ENCODE results near the gene FAM149B1.
"Not testable (repeated sequence)": the region's sequence is repeated elsewhere in the genome, so short reads cannot be mapped to it uniquely, and the experiment has no call there.

The FAM149B1 gene

DNA sequence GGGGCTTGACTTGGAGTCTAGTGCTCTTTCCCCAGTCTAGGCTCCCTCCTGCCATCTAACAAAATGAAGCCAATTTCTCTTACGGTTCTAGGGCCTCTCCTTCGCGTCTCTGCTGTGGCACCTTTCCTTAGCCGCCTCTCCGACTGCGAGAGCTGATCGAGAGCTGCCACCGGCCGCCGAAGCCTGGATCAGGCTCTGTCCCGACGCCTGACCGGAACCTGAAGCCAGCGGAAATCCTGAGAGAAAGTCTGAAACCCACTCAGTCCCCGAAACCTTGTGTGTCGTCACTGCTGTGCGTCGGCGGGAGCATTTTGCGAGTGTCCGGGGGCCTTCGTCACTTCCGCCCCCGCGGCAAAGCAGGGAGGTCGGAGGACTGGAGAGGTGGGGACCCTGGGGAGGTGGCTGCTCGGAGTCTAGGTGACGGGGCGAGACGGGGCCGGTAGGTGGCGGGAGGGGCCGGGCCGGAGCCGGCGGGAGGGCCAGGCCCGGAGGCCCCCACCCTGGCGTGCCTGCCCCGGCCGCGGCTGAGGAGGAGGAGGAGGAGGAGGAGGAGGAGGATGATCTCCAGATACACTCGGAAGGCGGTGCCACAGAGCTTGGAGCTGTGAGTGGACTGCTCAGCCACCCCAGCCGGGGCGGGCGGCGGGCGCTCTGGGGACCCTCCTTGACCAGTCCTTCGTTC is at the start of gene FAM149B1, which contains the start of gene ECD:
Gene FAM149B1 (plus strand): TSS at position 337 of the 682 bp plus-strand sequence. CDS start 221 bp downstream, at position 558.
Gene ECD (minus strand): TSS at position 226 of the 682 bp plus-strand sequence. CDS start 4,071 bp downstream, outside the sequence.
- DNase-seq: peak; percentile 95

DNA sequence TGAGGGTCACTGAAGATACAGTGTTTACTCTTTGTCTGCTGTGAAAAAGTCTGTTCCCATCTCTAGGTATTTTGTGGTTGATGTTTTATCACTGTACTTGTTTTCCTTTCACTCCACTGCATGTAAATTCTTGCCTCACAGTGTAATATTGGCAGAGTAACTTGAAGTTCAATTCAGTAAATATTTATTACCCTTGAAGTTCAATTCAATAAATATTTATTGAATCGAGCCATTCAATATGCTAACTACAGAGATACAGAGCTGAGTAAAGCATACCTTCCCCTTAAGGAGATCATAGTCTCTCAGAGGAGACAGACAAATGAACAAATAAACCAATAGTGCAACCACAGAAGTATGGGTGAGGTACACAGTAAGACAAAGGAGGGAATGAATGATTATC is 48.5 kb upstream of the FAM149B1 start:
- no peak for DNase-seq

DNA sequence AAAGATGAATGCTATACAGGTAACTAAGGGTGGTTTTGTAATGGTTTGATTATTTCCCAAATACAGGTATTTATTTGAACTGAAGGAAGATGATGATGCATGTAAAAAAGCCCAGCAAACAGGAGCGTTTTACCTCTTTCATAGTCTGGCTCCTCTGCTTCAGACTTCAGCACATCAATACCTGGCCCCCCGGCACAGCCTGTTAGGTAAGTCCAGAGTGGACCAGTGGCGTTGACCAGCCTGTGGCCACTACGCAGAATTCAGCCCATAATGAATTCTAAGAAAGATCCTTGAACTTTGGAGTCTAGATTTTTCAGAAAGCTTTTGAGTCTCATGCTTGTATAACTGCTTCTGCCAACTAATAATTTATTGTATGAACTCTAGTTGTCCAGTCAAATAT is 48.0 kb upstream of the FAM149B1 start:
- DNase-seq: no peak

DNA sequence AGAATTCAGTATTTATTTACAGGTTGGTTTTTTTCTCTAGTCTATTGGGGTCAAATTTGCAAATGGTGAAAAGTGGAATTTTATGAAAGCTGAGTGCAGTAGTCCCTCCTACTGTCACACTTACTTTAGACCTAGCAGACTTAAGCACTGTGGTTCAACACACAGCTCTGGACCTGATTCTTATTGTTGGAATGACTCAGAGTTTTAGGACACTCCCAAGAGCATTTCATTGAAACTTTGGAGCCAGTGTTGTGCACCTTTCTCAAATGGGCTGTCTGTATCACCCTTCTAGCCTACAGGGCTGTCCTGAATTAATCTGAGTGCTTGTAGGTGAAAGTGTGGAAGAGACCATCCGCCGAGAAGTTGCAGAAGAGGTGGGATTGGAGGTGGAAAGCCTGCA is 41.6 kb upstream of the FAM149B1 start:
- DNase-seq: no peak

DNA sequence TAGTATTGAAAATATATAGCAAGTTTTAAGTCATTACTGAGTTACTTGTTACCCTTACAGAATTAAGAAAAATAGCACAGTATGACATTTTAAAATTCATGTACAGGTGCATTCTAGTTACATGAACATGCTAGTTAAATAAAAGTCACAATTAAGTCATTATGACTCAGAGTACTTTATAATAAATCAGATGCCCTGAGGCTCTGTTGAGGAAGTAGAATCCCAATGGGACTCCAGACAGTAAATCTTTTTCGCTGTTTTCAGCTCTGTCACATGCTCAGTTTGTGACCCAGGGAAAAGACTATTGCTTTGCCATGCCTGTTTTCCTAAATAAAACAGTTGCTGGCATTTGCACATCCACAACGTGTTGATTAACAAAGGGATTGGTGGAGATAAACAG is 36.6 kb upstream of the FAM149B1 start:
- DNase-seq: no peak

DNA sequence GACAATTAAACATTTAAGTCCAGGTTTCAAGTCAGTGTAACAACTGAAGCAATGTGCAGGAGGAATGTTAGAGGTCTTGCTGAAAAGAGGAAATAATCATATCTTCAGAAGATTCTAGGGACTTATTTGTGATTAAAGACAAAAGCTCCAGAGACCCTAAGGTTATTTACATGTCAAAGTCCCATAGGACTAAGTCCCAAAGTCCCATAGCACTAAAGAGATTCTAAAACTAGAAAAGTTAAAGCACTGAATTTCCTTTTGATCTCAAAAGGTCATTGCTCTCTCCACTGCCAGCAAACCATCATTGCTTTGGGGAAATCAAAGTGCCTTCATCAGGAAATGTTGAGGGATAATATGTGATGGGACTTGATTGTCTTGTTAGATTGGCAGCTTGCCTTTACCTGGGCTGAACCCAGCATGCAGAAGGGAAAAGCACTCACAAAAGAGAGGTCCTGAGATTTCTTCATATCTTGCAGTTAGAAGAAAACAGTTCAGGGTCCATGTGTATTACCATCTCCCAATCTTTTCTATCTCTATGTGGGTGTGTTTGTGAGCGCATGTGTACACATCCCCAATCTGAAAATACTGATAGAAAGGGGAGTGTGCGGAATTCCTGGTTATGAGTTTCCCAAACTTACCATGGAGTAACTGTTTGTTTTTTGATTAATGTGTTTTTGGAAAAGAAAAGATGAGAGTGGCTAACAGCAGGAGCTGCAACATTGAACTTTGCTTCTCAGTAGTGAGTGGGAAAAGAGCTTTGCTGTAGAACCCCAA is 35.8 kb upstream of the FAM149B1 start:
- DNase-seq: no peak

DNA sequence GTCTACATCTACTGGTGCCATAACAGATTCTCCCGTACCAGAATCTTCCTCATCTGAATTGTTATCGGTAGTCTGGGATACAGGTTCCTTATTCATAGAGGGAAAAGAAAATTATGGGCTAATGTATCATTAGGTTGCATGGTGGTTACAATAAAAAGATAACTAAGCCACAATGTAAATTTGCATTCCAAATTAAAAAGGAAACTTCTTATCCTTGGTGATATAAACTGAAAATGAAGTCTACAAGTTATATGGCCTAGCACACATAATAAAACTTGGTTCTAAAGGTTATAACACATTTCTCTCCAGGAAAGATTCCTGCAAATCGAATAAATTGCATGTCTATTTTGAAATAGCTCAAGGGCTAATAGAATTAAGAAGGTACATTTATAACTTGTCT is 33.2 kb upstream of the FAM149B1 start:
- DNase-seq: no peak

DNA sequence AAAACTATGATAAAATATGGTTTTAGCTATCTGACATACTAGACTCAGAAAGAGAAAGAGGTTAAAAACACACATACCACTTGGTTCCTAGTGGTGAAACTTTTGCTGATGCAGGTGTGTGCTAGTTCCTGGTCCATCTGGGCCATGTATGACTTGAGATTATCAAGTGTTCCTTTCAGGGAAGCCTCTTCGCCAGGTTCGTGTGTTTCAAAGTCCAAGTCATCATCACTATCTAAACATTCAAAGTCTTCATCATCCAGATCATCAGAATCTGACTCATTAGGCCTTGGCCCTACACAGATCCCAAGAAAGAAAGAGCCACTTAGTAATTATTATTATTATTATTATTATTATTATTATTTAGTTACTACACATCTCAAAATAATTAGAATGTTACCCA is 31.3 kb upstream of the FAM149B1 start:
- DNase-seq: no peak

DNA sequence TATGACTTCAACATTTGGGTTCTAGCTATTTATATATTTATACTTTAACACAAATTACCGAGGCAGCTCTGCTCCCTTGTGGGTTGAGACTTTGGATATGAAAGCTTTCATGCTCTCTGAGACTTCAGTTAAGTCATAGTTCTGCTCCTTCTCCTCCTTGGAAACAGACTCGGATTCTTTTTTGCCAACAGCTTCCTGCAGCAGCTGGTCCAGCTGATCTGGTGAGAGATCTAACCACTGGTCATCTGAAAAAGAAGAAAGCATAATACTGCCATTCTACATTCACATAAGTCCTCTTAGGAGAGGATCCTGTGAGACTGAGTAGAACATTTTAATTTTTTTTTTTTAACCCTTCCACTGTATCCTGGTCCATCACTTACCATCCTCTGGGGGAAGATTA is 28.7 kb upstream of the FAM149B1 start:
- DNase-seq: no peak

DNA sequence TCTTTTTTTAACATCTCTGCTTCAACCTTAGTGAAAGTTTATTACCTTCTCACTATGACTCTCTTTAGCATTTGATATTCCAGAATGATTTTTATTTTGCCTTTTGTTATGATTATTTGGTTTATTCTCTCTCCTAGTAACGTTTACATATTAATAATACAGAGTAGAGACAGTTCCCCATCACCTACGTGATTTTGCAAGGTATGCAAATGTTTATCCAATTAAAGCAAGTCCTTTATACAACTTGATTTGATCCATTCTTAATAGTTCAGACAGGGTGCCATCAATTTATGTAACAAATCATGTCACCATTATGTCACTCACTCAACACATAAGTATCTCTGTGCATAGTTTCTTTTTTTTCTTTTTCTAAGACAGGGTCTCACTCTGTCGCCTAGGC is 26.3 kb upstream of the FAM149B1 start:
- DNase-seq: no peak

DNA sequence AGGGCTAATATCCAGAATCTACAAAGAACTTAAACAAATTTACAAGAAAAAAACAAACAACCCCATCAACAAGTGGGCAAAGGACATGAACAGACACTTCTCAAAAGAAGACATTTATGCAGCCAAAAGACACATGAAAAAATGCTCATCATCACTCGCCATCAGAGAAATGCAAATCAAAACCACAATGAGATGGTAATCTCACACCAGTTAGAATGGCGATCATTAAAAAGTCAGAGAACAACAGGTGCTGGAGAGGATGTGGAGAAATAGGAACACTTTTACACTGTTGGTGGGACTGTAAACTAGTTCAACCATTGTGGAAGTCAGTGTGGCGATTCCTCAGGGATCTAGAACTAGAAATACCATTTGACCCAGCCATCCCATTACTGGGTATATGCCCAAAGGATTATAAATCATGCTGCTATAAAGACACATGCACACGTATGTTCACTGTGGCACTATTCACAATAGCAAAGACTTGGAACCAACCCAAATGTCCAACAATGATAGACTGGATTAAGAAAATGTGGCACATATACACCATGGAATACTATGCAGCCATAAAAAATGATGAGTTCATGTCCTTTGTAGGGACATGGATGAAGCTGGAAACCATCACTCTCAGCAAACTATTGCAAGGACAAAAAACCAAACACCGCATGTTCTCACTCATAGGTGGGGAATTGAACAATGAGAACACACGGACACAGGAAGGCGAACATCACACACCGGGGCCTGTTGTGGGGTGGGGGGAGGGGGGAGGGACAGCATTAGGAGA is 17.1 kb upstream of the FAM149B1 start:
- not testable (repeated sequence) for DNase-seq

DNA sequence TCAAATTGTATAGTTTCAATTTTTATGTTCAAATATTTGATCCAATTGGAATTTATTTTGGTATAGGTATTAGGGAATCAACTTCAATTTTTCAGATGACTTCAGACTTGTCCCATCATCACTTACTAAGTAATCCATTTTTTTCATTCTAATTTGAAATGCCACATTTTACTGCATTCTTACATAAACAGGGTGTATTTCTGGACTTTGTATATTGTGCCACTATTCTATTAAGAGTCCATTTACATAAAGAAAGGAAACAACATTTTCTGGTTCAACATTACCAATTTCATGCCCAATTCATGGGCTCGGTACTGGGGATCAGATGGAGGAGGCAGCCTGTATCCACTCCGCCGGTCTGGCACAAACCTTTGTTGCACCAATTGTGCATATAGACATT is 15.9 kb upstream of the FAM149B1 start:
- DNase-seq: no peak

DNA sequence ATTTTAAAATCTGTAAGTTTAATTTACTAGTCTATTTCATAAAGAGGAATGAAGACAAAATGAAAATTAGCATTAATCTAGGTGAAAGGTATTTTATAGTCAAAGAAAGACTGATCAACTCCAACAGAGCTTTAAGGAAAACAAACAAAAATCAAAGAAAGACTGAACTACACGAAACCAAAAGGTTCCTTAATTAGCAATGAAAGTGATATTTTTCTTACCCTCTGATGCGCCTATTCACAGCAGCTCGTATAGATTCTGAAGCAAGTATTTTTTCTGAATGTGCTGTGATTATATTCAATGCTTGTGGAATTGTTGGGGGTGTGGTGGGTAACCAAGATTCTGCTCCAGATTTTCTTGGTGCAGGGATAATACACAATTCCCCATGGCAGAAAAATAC is 11.9 kb upstream of the FAM149B1 start:
- no peak for DNase-seq

DNA sequence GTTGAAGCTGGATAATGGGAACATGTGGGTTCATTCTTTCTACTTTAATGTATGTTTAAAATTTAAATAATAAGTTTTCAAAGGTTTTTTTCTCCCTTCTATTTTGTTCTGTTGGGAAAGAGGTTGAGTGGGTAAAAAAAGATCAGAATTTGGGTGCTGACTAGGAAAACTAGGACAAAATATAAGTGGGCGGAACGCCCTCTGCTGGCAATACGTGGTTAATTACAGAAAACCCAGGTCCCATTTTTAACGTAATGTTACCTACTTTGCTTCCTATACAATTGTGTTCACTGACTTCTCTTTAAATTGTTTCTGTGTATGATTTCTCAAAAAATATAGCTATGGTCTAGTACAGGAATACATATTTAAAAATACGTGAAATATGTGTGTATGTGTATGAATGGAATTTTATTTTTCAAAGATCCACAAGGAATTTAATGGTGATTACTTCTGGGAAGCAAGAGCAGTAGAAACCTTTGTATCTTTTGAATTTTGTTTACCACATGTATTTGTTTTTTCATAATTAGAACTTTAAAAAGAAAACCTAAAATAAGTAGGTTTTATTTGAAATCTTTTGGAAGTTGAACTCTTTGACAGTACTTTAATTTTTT is 8.8 kb upstream of the FAM149B1 start:
- peak; percentile 70 for DNase-seq

DNA sequence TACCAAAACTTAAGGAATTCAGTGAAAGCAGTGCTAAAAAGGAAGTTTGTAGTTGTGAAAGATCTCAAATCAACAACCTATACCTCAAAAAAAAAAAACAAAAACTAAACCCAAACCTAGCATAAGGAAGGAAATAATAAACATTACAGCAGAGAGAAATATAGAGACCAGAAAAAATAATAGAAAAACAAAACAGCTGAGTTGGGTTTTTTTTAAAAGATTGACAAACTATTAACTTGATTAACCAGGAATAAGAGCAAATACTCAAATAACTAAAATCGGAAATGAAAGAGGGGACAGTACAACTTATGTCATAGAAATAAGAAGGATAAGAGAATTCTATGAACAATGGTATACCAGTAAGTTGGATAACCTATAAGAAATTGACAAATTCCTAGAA is 6.8 kb upstream of the FAM149B1 start:
- no peak for DNase-seq

DNA sequence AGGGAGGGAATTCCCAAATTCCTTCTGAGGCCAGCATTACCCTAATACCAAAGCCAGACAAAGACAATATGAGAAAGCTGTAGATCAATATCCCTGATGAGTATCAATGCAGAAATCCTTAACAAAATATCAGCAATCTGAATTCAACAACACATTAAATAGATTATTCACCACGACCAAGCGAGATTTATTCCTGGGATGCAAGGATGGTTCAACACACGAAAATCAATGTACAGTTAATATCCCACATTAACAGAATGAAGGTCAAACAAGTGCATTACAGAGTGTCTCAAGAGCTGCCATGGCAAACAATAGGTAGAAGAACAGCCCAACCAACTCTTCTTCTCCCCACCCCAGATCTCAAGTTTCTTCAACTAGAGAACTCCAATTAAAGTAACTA is 6.3 kb upstream of the FAM149B1 start:
- no peak for DNase-seq

DNA sequence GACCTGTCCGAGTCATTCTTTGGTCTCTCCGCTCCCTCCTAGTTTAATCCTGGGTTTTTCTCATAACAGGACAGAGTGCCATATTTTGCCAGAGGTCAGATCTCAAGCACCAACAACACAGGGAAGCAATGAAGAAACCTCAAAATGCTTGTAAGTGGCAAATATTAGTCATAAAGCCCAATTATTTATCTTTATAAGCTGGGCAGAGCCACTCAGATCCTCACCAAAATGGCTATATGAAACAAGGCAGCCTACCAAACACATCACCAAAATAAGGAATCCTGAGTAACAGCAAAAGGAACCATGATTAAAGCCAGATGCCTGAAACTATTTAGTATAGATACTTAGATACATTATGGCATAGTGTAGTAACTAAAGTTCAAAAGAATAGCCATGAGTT is 4.8 kb upstream of the FAM149B1 start:
- DNase-seq: no peak

DNA sequence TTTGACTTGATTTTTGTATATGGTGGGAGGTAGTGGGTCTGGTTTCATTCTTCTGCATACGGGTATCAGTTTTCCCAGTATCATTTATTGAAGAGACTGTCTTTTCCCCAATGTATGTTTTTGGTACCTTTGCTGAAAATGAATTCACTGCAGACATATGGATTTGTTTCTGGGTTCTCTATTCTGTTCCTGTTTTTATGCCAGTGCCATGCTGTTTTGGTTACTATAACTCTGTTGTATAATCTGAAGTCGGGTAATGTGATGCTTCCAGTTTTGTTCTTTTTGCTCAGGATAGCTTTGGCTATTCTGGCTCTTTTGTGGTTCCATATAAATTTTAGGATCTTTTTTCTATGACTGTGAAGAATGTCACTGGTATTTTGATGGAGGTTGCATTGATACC is 947 bp upstream of the FAM149B1 start:
- DNase-seq: no peak

DNA sequence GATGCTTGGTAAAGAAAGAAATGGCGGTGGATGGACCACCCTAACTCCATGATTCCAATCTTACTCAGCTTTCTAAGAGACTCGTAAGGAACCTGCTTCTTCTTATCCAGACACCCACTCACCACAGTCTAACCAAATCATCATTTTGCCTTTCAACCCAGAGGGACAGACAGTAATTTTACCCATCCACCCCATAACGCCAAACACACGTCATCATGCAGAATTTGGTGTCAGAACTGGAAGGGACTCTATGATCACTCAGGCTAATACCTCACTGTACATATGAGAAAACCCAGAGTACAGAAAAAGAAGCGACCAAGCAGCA is 499 bp upstream of the FAM149B1 start:
- no peak for DNase-seq

DNA sequence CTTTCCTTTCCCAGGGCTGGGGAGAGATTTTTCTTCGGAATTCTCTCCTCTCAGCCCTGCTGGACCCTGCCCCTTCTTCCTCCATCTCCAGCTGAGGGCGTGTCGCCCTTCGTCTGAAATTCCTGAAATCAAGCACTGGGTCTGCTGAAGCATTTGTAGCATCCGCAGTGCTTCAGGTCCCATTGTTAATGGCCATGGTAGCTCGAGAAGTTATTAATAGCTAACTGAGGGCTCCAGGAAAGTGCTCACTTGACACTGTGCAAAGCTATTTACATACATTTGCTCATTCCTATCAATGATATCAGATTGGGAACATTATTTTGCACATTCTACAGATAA is 515 bp downstream of the FAM149B1 start:
- DNase-seq: no peak

DNA sequence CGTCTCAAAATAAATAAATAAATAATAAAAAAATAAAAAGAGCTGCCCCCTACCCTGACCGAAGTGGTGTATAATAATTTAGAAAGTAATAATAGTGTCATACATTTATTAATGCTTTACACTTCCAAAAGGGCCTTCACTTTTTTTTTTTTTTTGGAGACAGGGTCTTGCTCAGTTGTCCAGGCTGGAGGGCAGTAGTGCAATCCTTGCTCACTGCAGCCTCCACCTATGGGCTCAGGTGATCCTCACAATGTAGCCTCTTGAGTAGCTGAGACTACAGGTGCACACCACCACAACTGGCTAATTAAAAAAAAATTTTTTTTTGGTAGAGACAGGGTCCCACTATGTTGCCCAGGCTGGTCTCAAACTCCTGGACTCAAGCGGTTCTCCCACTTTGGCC is 1.4 kb downstream of the FAM149B1 start:
- no peak for DNase-seq

DNA sequence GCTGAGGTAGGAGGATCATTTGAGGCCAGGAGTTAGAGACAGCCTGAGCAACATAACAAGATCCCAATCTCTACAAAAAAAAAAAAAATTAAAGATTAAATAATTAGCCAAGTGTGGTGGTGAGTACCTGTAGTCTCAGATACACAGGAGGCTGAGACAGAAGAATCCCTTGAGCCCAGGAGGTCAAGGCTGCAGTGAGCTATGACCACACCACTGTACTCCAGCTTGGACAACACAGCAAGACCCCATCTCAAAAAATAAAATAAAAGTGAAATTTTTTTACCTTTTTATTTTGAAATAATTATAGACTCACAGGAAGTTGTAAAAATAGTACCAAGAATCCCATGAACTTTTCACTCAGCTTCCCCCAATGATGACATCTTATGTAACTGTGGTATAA is 4.9 kb downstream of the FAM149B1 start:
- no peak for DNase-seq

DNA sequence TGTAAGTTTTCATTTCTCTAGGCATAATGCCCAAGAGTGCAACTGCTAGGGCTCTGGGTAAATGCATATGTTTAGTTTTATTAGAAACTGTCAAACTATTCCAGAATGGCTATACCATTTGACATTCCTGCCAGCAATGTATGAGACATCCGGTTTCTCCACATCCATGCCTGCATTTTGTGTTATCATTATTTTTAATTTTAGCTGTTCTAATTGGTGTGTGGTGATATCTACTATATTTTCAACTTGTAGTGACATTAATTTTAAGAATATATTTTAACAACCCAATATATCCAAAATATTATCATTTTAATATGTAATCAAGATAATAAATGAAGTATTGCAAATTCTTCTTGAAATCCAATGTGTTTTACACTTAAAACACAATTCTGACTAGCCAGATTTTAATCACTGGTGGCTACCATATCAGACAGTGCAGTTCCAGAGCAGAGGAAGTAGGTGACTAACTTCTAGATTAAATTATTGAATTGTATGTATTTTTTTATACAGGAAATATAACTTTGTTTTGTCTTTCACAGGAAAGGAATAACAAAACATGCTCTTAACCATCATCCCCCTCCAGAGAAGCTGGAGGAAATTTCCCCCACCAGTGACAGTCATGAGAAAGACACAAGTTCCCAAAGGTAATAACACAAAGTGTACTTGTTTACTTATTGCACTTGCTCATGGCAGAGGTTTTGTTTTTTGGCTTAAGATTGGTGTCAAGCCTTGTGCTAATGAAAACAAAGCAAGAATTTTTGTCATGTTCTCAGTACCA is 6.4 kb downstream of the FAM149B1 start:
- DNase-seq: no peak
